ENCODE data around the gene WDR90. TPM values are rescaled to one million over a fixed set of nuclear protein-coding genes. Genes with fewer than 3 reads are reported as not detected.

WDR90 gene
- total RNA-seq, 1 donor from 2014 or later = 34.9 TPM

DNA sequence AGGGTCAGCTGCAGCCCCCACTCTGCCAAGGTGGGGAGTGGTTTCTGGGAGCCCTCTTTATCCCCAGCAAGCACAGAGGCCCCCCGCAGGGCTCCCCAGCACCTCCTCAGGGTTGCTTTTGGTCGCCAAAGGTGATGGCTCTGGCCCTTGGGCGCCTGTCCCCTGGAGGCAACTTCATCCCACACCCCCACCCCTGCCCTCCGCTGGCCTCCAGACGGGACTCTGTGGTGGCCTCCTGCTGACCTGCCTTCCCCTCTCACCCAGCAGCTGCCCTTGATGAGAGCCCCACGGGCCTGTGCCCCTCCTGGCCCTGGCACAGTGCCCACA is 10.9 kb downstream of the WDR90 start:
- no peaks in the 10 kb centered on the region for H3K9me3 ChIP-seq
- TF ChIP-seq, protein P1, sequence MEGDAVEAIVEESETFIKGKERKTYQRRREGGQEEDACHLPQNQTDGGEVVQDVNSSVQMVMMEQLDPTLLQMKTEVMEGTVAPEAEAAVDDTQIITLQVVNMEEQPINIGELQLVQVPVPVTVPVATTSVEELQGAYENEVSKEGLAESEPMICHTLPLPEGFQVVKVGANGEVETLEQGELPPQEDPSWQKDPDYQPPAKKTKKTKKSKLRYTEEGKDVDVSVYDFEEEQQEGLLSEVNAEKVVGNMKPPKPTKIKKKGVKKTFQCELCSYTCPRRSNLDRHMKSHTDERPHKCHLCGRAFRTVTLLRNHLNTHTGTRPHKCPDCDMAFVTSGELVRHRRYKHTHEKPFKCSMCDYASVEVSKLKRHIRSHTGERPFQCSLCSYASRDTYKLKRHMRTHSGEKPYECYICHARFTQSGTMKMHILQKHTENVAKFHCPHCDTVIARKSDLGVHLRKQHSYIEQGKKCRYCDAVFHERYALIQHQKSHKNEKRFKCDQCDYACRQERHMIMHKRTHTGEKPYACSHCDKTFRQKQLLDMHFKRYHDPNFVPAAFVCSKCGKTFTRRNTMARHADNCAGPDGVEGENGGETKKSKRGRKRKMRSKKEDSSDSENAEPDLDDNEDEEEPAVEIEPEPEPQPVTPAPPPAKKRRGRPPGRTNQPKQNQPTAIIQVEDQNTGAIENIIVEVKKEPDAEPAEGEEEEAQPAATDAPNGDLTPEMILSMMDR (IDR thresholded peaks at IDR 0.05) = no peak
- no peak for TF ChIP-seq POLR2AphosphoS5 (IDR thresholded peaks at IDR 0.05; ENCODE audit: insufficient read depth in 1 of 2, low read depth in 1 of 2)
- no peak for TF ChIP-seq POLR2A (IDR thresholded peaks at IDR 0.05)
- peak overlapping the region; percentile 75 for H3K27ac ChIP-seq
- intact Hi-C loops (cut with DNase I) = no loop called here
- H3K27me3 ChIP-seq = no peaks in the 10 kb centered on the region
- H3K4me1 ChIP-seq = peaks cover 18% of the 10 kb centered on the region
- DNase-seq (ENCODE audit: extremely low spot score in 2 of 2) = no peak
- H3K36me3 ChIP-seq = no peaks in the 10 kb centered on the region
- H3K4me3 ChIP-seq = peak overlapping the region in 1 of 2 donors; percentile 36

DNA sequence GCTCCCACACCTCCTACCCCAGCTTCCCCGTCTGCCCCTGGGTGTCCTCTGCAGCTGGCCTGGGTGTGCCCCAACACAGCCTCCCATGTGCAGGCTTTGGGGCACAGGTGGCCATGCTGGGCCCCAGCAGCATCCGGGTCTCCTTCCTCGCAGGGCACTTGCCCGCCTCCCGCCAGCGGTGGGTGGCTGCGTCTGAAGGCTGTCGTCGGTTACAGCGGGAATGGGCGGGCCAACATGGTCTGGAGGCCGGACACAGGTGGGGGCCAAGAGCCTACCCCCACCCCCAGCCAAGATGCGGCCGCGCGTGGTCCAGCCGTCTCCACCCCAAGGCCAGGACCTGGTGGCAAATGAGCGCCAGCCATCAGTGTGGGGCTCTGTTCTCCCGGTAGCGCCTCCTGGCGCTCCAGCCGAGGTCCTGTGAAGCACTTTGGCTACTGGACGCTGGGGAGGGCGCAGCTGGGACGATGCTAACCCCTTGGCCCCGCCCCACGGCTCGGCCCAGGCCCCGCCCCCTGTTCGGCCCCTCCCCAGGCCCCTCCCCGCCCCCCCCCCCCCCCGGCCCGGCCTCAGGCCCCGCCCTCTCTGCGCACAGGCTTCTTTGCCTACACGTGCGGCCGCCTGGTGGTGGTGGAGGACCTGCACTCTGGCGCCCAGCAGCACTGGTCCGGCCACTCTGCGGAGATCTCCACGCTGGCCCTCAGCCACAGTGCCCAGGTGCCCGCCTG is 11.5 kb downstream of the WDR90 start:
- H3K36me3 ChIP-seq = no peaks in the 10 kb centered on the region
- DNase-seq (ENCODE audit: extremely low spot score in 2 of 2) = no peak
- intact Hi-C loops (cut with DNase I) = no loop called here
- no peaks in the 10 kb centered on the region for H3K27me3 ChIP-seq
- peak overlapping the region; percentile 75 for H3K27ac ChIP-seq
- peak overlapping the region; percentile 29 to 36 for H3K4me3 ChIP-seq
- peaks cover 18% of the 10 kb centered on the region for H3K4me1 ChIP-seq
- TF ChIP-seq, protein P1 (IDR thresholded peaks at IDR 0.05) = peak; percentile 15 to 47 (median 40)
- TF ChIP-seq POLR2AphosphoS5 (IDR thresholded peaks at IDR 0.05; ENCODE audit: insufficient read depth in 1 of 2, low read depth in 1 of 2) (peak in 1 of 2 donors; percentile 61), POLR2A (IDR thresholded peaks at IDR 0.05) (no peak)
- H3K9me3 ChIP-seq = no peaks in the 10 kb centered on the region

DNA sequence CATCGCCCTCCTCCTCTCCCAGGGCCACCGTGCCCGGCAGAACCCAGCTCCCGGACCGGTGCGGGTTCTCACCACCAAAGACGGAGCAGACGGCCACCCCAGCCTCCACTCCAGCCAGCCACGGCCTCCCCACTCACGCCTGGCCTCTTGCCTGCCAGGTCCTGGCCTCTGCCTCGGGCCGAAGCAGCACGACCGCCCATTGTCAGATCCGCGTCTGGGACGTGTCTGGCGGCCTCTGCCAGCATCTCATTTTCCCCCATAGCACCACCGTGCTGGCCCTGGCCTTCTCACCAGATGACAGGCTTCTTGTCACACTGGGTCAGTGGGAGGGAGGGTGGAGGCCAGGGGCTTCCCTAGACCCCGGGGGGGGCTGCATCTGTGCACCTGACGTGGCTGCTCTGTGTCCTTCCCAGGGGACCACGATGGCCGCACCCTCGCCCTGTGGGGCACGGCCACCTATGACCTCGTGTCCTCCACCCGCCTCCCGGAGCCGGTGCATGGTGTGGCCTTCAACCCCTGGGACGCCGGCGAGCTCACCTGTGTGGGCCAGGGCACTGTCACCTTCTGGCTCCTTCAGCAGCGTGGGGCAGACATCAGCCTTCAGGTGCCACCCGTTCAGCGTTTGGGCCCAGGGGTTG is 12.1 kb downstream of the WDR90 start:
- TF ChIP-seq, protein P1 (IDR thresholded peaks at IDR 0.05) = peak in 1 of 3 experiments; percentile 3
- TF ChIP-seq POLR2A (IDR thresholded peaks at IDR 0.05) = no peak
- intact Hi-C loops (cut with DNase I) = no loop called here
- DNase-seq (ENCODE audit: extremely low spot score in 2 of 2) = no peak
- Histone ChIP-seq H3K4me3 (peak overlapping the region; percentile 29 to 36), H3K4me1 (peaks cover 18% of the 10 kb centered on the region), H3K36me3 (no peaks in the 10 kb centered on the region), H3K27ac (peak overlapping the region; percentile 16), H3K9me3 (no peaks in the 10 kb centered on the region), H3K27me3 (no peaks in the 10 kb centered on the region)

DNA sequence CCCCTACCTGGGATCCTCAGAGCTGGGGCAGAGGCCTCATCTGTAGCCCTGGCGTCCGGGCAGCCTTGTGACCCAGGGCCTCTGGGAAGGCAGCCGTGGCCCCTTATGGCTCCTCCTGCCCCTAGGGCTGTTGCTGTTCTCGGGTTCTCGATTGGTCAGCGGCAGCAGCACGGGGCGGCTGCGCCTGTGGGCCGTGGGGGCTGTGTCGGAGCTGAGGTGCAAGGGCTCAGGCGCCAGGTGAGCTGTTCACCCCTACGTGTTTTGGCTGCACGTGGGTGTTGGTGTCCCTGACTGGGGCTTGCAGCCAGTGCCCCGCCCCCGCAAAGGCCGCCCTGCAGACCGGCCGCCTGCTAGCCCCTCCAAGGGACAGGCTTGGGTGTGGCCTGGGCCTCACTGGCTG is 12.9 kb downstream of the WDR90 start:
- intact Hi-C loops (cut with DNase I) = no loop called here
- TF ChIP-seq, protein P1 (IDR thresholded peaks at IDR 0.05) = no peak
- TF ChIP-seq POLR2A (IDR thresholded peaks at IDR 0.05) = no peak
- TF ChIP-seq POLR2AphosphoS5 (IDR thresholded peaks at IDR 0.05; ENCODE audit: insufficient read depth in 1 of 2, low read depth in 1 of 2) = no peak

DNA sequence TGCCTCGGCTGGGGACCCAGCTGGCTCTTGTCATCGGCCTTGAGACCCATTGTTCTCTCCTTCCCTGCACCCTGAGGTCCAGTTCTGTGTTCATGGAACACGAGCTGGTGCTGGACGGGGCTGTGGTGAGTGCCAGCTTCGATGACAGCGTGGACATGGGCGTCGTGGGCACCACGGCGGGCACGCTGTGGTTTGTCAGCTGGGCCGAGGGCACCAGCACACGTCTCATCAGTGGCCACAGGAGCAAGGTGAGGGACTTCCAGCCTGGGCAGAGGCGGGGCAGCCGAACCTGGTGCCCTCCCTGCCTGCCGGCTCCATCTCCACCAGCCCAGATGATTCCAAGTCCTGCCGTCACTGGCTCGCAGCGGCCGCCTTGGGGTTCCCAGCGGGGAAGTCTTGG is 13.4 kb downstream of the WDR90 start:
- no peak overlapping the region for H3K4me3 ChIP-seq
- intact Hi-C loops (cut with DNase I) = no loop called here
- H3K27me3 ChIP-seq = no peaks in the 10 kb centered on the region
- no peak for DNase-seq (ENCODE audit: extremely low spot score in 2 of 2)
- H3K9me3 ChIP-seq = no peaks in the 10 kb centered on the region
- H3K4me1 ChIP-seq = peaks cover 23% of the 10 kb centered on the region
- H3K27ac ChIP-seq = no peak overlapping the region
- no peaks in the 10 kb centered on the region for H3K36me3 ChIP-seq
- TF ChIP-seq, protein P1 (IDR thresholded peaks at IDR 0.05) = no peak
- no peak for TF ChIP-seq POLR2A (IDR thresholded peaks at IDR 0.05)
- no peak for TF ChIP-seq POLR2AphosphoS5 (IDR thresholded peaks at IDR 0.05; ENCODE audit: insufficient read depth in 1 of 2, low read depth in 1 of 2)

More for the DNA sequence above, 12.9 kb downstream of the WDR90 start:
- no peak overlapping the region for H3K4me3 ChIP-seq
- no peak for DNase-seq (ENCODE audit: extremely low spot score in 2 of 2)
- H3K4me1 ChIP-seq = peaks cover 18% of the 10 kb centered on the region
- no peaks in the 10 kb centered on the region for H3K27me3 ChIP-seq
- H3K27ac ChIP-seq = no peak overlapping the region
- no peaks in the 10 kb centered on the region for H3K36me3 ChIP-seq
- no peaks in the 10 kb centered on the region for H3K9me3 ChIP-seq
